GM23248 (cell line): ENCODE data around the gene LRMDA.

Experiments
- EZH2 ChIP-seq: fragments of 200-600 bp; sonication (generic); IDR thresholded peaks from 2 replicates; pipeline ENCODE4 v1.6.1; 2018; ENCODE audit warnings: antibody characterized with exemption, mild to moderate bottlenecking; ENCODE audit not compliant: insufficient read depth, poor library complexity, severe bottlenecking
- EZH2phosphoT487 ChIP-seq: fragments of 200-600 bp; sonication (generic); IDR thresholded peaks from 2 replicates; pipeline ENCODE4 v1.6.1; 2018; ENCODE audit warnings: antibody characterized with exemption, moderate library complexity, mild to moderate bottlenecking, low read depth; ENCODE audit not compliant: insufficient read depth

DNA sequence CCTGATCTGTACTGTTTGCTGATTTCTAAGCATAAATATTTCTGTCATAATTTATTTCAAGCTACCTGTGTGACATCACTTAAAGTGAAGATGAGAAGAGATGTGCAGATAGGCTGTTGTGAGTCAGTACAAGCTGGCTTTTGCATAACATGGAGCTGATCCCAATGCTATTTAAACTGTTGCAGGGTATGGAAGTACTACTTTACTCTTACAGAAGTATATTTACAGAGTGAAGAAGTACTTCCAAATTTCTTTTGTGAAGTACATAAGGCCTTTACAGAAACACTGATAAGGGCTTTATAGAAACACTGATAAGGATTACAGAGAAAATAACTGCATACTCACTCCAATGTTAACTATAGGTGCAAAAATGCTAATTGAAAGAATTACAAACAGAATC is 911.6 kb downstream of the LRMDA start:
- TF ChIP-seq EZH2 (no peak), EZH2phosphoT487 (no peak)
